HL-60 (cell line): ENCODE data around the gene SOCS7.

ENCODE experiments used
- POLR2AphosphoS5 ChIP-seq: IDR thresholded peaks from 2 replicates; pipeline ENCODE4 v1.6.1; 2012; ENCODE audit warnings: low read depth
- TF ChIP-seq, protein P1 (sequence below): IDR thresholded peaks from one replicate; pipeline ENCODE4 v1.5.1; 2011; ENCODE audit warnings: low read length, control low read depth, inconsistent platforms; ENCODE audit not compliant: insufficient read depth
- TF ChIP-seq, protein P2 (sequence below): IDR thresholded peaks from 2 replicates; pipeline ENCODE4 v1.6.1; 2012; ENCODE audit warnings: low read depth; ENCODE audit not compliant: insufficient replicate concordance

DNA sequence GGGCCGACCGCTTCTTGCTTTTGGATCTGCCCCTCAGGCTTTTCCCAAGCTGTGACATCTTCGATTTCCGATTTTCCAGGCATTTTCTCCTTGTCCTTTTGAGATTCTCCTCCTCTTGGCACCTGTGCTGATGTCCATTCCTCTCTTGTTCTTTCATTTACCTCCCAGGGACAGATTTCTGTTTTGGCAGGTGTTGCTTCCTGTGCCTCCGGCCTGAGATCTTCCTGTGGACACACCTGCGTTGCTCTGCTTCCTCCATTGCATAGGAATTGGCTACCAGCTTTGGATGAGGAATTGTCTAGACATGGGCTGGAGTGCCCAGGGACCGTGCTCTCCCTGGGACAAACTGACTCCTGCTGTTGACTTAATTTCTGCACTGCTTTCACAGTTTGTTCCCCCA lies 23.0 kb upstream of the SOCS7 start:
- TF ChIP-seq POLR2AphosphoS5, result no peak
- TF ChIP-seq, protein P1, sequence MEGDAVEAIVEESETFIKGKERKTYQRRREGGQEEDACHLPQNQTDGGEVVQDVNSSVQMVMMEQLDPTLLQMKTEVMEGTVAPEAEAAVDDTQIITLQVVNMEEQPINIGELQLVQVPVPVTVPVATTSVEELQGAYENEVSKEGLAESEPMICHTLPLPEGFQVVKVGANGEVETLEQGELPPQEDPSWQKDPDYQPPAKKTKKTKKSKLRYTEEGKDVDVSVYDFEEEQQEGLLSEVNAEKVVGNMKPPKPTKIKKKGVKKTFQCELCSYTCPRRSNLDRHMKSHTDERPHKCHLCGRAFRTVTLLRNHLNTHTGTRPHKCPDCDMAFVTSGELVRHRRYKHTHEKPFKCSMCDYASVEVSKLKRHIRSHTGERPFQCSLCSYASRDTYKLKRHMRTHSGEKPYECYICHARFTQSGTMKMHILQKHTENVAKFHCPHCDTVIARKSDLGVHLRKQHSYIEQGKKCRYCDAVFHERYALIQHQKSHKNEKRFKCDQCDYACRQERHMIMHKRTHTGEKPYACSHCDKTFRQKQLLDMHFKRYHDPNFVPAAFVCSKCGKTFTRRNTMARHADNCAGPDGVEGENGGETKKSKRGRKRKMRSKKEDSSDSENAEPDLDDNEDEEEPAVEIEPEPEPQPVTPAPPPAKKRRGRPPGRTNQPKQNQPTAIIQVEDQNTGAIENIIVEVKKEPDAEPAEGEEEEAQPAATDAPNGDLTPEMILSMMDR, result no peak
- TF ChIP-seq, protein P2, sequence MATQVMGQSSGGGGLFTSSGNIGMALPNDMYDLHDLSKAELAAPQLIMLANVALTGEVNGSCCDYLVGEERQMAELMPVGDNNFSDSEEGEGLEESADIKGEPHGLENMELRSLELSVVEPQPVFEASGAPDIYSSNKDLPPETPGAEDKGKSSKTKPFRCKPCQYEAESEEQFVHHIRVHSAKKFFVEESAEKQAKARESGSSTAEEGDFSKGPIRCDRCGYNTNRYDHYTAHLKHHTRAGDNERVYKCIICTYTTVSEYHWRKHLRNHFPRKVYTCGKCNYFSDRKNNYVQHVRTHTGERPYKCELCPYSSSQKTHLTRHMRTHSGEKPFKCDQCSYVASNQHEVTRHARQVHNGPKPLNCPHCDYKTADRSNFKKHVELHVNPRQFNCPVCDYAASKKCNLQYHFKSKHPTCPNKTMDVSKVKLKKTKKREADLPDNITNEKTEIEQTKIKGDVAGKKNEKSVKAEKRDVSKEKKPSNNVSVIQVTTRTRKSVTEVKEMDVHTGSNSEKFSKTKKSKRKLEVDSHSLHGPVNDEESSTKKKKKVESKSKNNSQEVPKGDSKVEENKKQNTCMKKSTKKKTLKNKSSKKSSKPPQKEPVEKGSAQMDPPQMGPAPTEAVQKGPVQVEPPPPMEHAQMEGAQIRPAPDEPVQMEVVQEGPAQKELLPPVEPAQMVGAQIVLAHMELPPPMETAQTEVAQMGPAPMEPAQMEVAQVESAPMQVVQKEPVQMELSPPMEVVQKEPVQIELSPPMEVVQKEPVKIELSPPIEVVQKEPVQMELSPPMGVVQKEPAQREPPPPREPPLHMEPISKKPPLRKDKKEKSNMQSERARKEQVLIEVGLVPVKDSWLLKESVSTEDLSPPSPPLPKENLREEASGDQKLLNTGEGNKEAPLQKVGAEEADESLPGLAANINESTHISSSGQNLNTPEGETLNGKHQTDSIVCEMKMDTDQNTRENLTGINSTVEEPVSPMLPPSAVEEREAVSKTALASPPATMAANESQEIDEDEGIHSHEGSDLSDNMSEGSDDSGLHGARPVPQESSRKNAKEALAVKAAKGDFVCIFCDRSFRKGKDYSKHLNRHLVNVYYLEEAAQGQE, result no peak
